Skeletal muscle satellite cell (primary cell): ENCODE measurements around the gene TMEM174.

Experiments
- H3K27me3 ChIP-seq: 2 replicates; pipeline ENCODE4 v1.7.0; 2013; ENCODE audit warnings: low read length; ENCODE audit not compliant: control insufficient read depth, insufficient read depth
- H3K36me3 ChIP-seq: 2 replicates; pipeline ENCODE4 v1.7.0; 2013; ENCODE audit warnings: mild to moderate bottlenecking, control low read depth, low read length; ENCODE audit not compliant: insufficient read depth
- H3K4me1 ChIP-seq: 2 replicates; pipeline ENCODE4 v1.7.0; 2013; ENCODE audit warnings: low read length; ENCODE audit not compliant: control insufficient read depth, insufficient read depth
- H3K4me2 ChIP-seq: 2 replicates; pipeline ENCODE4 v1.7.0; 2013; ENCODE audit warnings: mild to moderate bottlenecking, low read length
- H3K4me3 ChIP-seq: 2 replicates; pipeline ENCODE4 v1.7.0; 2013; ENCODE audit warnings: low read length
- H3K9ac ChIP-seq: 2 replicates; pipeline ENCODE4 v1.7.0; 2013; ENCODE audit warnings: mild to moderate bottlenecking, low read depth, low read length, moderate library complexity
- H3K9me3 ChIP-seq: replicated peaks from 2 replicates; pipeline ENCODE4 v1.7.0; 2013; ENCODE audit warnings: mild to moderate bottlenecking, control low read depth, low read length

Gene TMEM174

GRCh38 chr5:73179730-73180129 is 6.7 kb downstream of the TMEM174 start:
- Histone ChIP-seq H3K9me3 (no peaks in the 10 kb centered on the region), H3K9ac (no peak overlapping the region), H3K27me3 (peaks cover 67% of the 10 kb centered on the region), H3K4me1 (no peaks in the 10 kb centered on the region), H3K36me3 (no peaks in the 10 kb centered on the region), H3K4me2 (no peak overlapping the region), H3K4me3 (no peak overlapping the region)

GRCh38 chr5:73180566-73180965 is 7.6 kb downstream of the TMEM174 start:
- Histone ChIP-seq H3K4me3 (no peak overlapping the region), H3K4me2 (no peak overlapping the region), H3K9ac (no peak overlapping the region), H3K36me3 (no peaks in the 10 kb centered on the region), H3K27me3 (peaks cover 60% of the 10 kb centered on the region), H3K9me3 (no peaks in the 10 kb centered on the region), H3K4me1 (no peaks in the 10 kb centered on the region)

- no peaks in the 10 kb centered on the region for H3K9me3 ChIP-seq
- no peaks in the 10 kb centered on the region for H3K36me3 ChIP-seq
- H3K27me3 ChIP-seq = peaks cover 44% of the 10 kb centered on the region
- no peak overlapping the region for H3K9ac ChIP-seq
- H3K4me2 ChIP-seq = no peak overlapping the region
- no peaks in the 10 kb centered on the region for H3K4me1 ChIP-seq
- H3K4me3 ChIP-seq = no peak overlapping the region
These were observed 9.3 kb downstream of the TMEM174 start for GRCh38 chr5:73182307-73182706.

- Histone ChIP-seq H3K36me3 (no peaks in the 10 kb centered on the region), H3K9me3 (no peaks in the 10 kb centered on the region), H3K27me3 (peaks cover 39% of the 10 kb centered on the region), H3K4me2 (no peak overlapping the region), H3K9ac (no peak overlapping the region), H3K4me3 (no peak overlapping the region), H3K4me1 (no peaks in the 10 kb centered on the region)
These were observed 10.0 kb downstream of the TMEM174 start for GRCh38 chr5:73183000-73183399.

- no peak overlapping the region for H3K9ac ChIP-seq
- H3K4me1 ChIP-seq = no peaks in the 10 kb centered on the region
- H3K4me2 ChIP-seq = no peak overlapping the region
- H3K9me3 ChIP-seq = no peaks in the 10 kb centered on the region
- no peaks in the 10 kb centered on the region for H3K36me3 ChIP-seq
- no peak overlapping the region for H3K4me3 ChIP-seq
- H3K27me3 ChIP-seq = peaks cover 35% of the 10 kb centered on the region
These were observed 10.5 kb downstream of the TMEM174 start for GRCh38 chr5:73183481-73183891.

GRCh38 chr5:73186976-73187375 is 14.0 kb downstream of the TMEM174 start:
- H3K4me2 ChIP-seq = no peak overlapping the region

GRCh38 chr5:73188764-73189531 is 16.0 kb downstream of the TMEM174 start:
- H3K27me3 ChIP-seq = peaks cover 8% of the 10 kb centered on the region
- H3K4me2 ChIP-seq = peak overlapping the region; percentile 15
- H3K4me1 ChIP-seq = peaks cover 12% of the 10 kb centered on the region
- no peak overlapping the region for H3K9ac ChIP-seq
- H3K4me3 ChIP-seq = no peak overlapping the region
- H3K36me3 ChIP-seq = no peaks in the 10 kb centered on the region
- H3K9me3 ChIP-seq = no peaks in the 10 kb centered on the region

More at GRCh38 chr5:73186976-73187375, 14.0 kb downstream of the TMEM174 start:
- H3K9ac ChIP-seq = no peak overlapping the region
- no peak overlapping the region for H3K4me3 ChIP-seq
- no peaks in the 10 kb centered on the region for H3K36me3 ChIP-seq
- peaks cover 20% of the 10 kb centered on the region for H3K27me3 ChIP-seq
- H3K4me1 ChIP-seq = peaks cover 12% of the 10 kb centered on the region
- no peaks in the 10 kb centered on the region for H3K9me3 ChIP-seq

GRCh38 chr5:73189871-73190376 is 16.9 kb downstream of the TMEM174 start:
- Histone ChIP-seq H3K36me3 (no peaks in the 10 kb centered on the region), H3K4me2 (peak overlapping the region; percentile 15), H3K9ac (no peak overlapping the region), H3K9me3 (no peaks in the 10 kb centered on the region), H3K4me3 (no peak overlapping the region), H3K4me1 (peaks cover 12% of the 10 kb centered on the region), H3K27me3 (peaks cover 15% of the 10 kb centered on the region)

- Histone ChIP-seq H3K9me3 (no peaks in the 10 kb centered on the region), H3K4me2 (no peak overlapping the region), H3K9ac (no peak overlapping the region), H3K27me3 (peaks cover 38% of the 10 kb centered on the region), H3K36me3 (no peaks in the 10 kb centered on the region), H3K4me1 (peaks cover 12% of the 10 kb centered on the region), H3K4me3 (no peak overlapping the region)
These were observed 19.4 kb downstream of the TMEM174 start for GRCh38 chr5:73192370-73192769.

- H3K36me3 ChIP-seq = no peaks in the 10 kb centered on the region
- no peaks in the 10 kb centered on the region for H3K9me3 ChIP-seq
- H3K4me1 ChIP-seq = peaks cover 12% of the 10 kb centered on the region
- no peak overlapping the region for H3K4me3 ChIP-seq
- H3K4me2 ChIP-seq = no peak overlapping the region
- no peak overlapping the region for H3K9ac ChIP-seq
- peaks cover 48% of the 10 kb centered on the region for H3K27me3 ChIP-seq
These were observed 20.6 kb downstream of the TMEM174 start for GRCh38 chr5:73193592-73193991.

GRCh38 chr5:73196201-73196600 is 23.2 kb downstream of the TMEM174 start:
- Histone ChIP-seq H3K4me2 (no peak overlapping the region), H3K9me3 (no peaks in the 10 kb centered on the region), H3K4me3 (no peak overlapping the region), H3K27me3 (peaks cover 58% of the 10 kb centered on the region), H3K9ac (no peak overlapping the region), H3K4me1 (no peaks in the 10 kb centered on the region), H3K36me3 (no peaks in the 10 kb centered on the region)
